HG02938 (cell line): ENCODE measurements around the gene SFMBT2.
"Not testable (repeated sequence)": the region's sequence is repeated elsewhere in the genome, so short reads cannot be mapped to it uniquely, and the experiment has no call there.

Experiments
- ATAC-seq: cut with Tn5 transposase; IDR thresholded peaks from one replicate; pipeline ENCODE4 v1.9.1; 2021; ENCODE audit warnings: mild to moderate bottlenecking, moderate library complexity; ENCODE audit not compliant: unreplicated experiment

The SFMBT2 gene

DNA sequence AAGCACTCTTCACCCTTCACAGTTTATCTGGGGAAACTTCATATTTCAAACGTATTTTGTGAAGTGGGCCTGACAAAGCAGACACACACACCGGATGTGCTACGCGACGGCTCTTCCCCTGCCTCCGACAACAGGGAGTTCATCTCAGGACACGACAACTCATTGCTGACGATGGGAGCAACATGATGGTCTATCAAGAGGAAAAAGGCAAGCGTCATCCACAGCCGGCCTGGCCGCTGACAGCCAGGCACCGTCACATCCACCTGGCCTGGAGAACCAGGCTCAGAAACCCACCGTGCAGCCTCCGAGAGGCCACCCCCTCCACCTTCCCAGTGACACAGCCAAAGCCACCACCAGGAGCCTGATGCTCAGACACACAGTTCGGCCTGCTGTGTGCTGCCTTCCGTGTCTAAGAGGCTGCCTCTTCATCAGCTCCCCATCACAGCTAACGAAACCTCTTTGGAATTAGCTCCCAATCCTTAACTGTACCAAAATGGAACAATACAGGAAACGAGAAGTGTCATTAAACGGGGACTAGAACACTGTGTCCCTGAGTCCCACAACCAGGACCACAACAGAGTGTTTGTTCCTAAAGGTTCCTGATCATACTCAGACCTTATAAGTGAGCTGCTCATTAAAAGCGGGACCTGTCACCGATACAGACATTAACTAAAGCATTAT, 76.7 kb downstream of the SFMBT2 start:
- ATAC-seq, result no peak

DNA sequence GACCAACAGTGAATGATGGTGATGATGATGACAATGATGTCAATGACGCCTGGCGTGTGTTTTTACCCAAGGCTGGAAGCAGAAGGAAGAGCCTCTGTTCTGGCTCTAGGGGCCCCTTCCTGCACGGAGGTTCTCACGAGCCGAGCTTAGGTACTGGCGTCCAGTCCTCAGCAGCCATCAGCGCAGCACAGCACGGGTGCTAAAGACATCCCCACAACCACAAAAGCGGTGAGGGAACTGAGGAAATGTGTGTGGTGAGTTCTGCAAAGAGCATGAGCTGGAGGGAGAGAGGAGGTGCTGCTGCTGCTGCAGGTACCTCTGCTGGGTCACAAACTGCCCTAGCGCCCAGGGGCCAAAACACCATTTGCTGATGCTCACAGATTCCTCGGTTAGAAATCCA, 81.6 kb downstream of the SFMBT2 start:
- no peak for ATAC-seq

GRCh38 chr10:7327885-7328284, 82.9 kb downstream of the SFMBT2 start:
- ATAC-seq, result no peak

- ATAC-seq, result no peak
Observed at GRCh38 chr10:7322623-7323022, 88.2 kb downstream of the SFMBT2 start.

GRCh38 chr10:7320072-7320471, 90.8 kb downstream of the SFMBT2 start:
- no peak for ATAC-seq

DNA sequence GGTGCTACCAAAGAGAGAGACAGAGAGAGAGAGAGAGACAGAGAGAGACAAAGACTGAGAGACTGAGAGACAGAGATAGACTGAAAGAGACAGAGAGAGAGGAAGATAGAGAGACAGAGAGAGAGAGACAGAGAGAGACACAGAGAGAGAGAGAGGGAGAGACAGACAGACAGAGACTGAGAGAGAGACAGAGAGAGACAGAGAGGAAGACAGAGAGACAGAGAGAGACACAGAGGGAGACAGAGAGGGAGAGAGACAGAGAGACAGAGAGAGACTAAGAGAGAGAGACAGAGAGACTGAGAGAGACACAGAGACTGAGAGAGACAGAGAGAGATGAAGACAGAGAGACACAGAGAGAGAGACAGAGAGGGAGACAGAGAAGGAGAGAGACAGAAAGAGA, 91.2 kb downstream of the SFMBT2 start:
- no peak for ATAC-seq

DNA sequence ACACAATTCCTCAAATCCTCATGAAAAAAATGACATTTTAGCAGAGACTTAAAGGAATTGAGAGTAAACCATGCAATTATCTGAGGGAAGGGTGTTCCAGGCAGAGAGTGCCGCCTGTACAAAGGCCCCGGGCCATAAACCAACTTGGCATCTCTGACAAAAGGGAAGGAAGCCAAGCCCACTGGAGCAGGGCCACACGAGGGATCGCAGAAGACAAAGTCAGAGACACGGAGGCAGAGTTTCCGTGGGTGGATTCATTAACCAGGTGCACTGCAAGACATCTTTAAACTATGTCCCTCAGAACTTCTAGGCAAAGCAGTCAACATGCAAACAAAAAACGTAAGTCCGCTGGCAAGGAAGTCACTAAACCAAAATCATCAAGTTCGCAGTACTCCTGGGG, 92.0 kb downstream of the SFMBT2 start:
- ATAC-seq, result no peak

DNA sequence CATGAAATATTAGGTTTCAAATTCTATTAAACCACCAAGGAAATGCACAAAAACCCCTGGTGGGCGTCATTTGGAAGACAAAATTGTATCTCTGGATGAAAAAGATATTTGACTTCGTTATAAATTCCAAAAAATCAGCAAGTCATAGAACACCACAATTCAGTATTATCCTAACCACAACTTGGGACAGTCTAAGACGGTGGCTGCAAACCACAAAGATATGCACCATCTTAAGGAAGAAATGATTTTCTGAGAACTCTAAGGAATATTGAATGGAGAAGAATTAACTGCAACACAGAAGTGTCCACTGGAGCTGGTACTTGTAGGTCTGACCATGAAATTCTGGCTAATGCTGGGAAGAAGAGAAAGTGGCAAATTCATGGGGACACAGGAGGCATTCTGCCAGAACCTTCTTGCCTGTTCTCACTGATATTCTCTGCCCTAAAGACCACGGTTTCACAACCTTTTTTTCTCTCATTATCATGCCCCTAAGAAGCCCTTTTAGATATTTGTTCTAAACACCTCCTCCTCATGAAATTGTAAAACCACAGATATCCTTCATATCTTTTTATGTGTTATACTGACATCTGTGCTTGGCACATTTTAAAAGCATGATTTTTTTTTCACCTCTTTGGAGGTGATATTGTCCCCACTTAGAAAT, 92.9 kb downstream of the SFMBT2 start:
- no peak for ATAC-seq

- ATAC-seq, result no peak
Observed at GRCh38 chr10:7316839-7317238, 94.0 kb downstream of the SFMBT2 start.

DNA sequence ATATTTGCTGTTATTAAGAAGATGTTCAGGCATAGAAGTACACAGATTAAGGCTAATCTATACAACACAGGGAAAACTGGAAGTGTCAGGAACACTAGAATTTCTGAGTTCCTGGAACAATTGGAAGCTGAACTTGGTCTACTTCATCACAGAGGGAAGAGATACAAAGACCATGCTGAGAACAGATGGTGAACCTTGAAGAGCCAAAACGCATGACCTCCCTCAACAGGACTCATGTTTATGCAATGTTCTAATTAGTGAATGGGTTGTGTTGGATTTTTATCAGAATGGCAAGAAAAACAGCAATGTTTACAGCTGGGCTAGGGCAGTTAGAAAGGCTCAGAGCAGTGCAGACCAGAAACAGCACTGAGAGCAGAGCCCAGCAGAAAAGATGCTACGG, 94.9 kb downstream of the SFMBT2 start:
- no peak for ATAC-seq

GRCh38 chr10:7314170-7314569, 96.7 kb downstream of the SFMBT2 start:
- ATAC-seq, result no peak

DNA sequence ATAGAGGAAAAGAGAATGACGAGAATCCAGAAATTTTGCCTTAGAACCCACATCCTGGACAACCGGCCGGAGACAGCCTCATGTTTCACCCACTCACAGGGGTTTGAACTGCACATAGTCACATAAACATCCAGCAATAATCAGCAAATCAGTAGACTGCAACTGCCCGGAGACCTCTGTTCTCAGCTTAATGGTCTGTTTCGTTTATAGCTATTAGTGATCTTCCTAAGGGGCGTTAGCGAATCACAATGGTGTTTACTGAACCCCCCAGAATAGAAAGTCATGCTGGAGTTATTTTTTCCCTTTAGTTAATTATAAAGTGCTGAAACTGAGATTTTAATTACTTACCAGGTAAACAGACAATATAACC, 98.4 kb downstream of the SFMBT2 start:
- no peak for ATAC-seq

- ATAC-seq, result not testable (repeated sequence)
Observed at GRCh38 chr10:7311850-7312487, 98.9 kb downstream of the SFMBT2 start.

- no peak for ATAC-seq
Observed at GRCh38 chr10:7311218-7311849, 99.5 kb downstream of the SFMBT2 start.

DNA sequence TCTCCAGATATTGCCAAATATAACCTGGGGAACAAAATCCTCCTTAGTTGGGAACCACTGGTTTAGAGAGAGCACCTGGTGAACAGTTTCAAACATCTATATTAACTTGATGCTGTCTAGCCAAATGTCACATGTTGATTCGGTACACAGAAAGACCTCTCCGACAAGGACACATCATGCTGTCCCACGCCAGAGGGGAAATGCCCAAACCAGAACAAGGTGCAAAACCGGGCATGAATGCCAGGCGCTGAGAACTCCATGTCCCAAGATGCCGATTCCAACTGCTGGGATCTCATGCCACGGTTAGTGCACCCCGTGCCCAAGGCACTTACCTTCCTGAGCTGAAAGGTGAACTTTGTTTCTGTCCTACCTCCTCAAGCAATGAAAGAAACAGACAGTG, 100.8 kb downstream of the SFMBT2 start:
- no peak for ATAC-seq

GRCh38 chr10:7308826-7309225, 102.0 kb downstream of the SFMBT2 start:
- ATAC-seq, result no peak

DNA sequence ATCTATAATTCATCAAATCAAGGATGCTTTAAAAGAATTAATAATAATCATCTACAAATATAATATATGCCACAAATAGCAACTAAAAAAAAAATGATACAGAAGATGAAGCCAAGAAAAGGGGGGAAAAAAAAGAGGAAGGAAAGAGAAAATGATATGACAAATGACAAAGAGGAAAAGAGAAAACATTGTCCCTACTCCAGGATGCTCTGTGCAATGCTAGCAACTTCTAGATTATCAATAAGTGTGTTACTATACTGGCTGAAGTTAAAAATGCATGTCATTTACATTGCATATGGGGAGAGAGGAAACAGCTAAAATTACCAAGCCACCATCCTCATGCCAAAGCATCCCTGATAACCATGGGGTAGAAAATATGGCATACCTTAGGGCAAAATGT, 104.2 kb downstream of the SFMBT2 start:
- no peak for ATAC-seq

- ATAC-seq, result no peak
Observed at GRCh38 chr10:7306147-7306546, 104.7 kb downstream of the SFMBT2 start.

DNA sequence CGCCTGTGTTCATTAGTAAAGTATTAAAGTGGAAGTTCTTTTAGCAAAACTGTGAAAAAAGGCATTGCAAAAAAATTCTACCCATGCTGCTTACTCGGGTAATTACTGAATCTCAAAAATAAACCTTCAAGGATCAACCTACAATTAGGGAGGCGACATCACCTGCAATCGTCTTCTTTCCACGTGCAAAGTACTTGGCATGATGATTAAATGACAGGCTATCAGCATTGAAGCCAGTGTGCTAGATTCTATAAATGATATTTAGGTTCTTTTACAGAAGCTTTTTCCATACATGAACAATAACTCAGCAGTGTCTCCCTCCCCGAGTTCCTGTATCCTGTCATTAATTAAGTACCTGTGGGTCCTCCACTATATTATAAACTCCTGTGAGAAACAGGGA, 105.8 kb downstream of the SFMBT2 start:
- ATAC-seq, result no peak

- ATAC-seq, result no peak
Observed at GRCh38 chr10:7304110-7304509, 106.7 kb downstream of the SFMBT2 start.

GRCh38 chr10:7302930-7303557, 107.8 kb downstream of the SFMBT2 start:
- ATAC-seq, result no peak
